Fibroblast of skin of right quadriceps (primary cell): ENCODE results near the gene MEF2B.
"Not testable (repeated sequence)": the region's sequence is repeated elsewhere in the genome, so short reads cannot be mapped to it uniquely, and the experiment has no call there.

Source experiments
- DNase-seq: peaks from one replicate; pipeline ENCODE4 v3.0.0-alpha.2; 2013

The MEF2B gene

GRCh38 chr19:19154768-19155494 is 15.1 kb downstream of the MEF2B start:
- no peak for DNase-seq

- no peak for DNase-seq
These were observed 17.2 kb downstream of the MEF2B start for GRCh38 chr19:19152668-19153384.

- no peak for DNase-seq
These were observed 18.6 kb downstream of the MEF2B start for GRCh38 chr19:19151418-19151817.

- no peak for DNase-seq
These were observed 20.6 kb downstream of the MEF2B start for GRCh38 chr19:19149435-19149834.

- DNase-seq, result not testable (repeated sequence)
These were observed 21.6 kb downstream of the MEF2B start for GRCh38 chr19:19148504-19148903.

GRCh38 chr19:19147344-19147743 is 22.7 kb downstream of the MEF2B start:
- no peak for DNase-seq

- DNase-seq, result no peak
These were observed 23.2 kb downstream of the MEF2B start for GRCh38 chr19:19146865-19147264.

GRCh38 chr19:19145684-19146608 is 24.1 kb downstream of the MEF2B start:
- peak; percentile 55 for DNase-seq

GRCh38 chr19:19145281-19145680 is 24.8 kb downstream of the MEF2B start:
- no peak for DNase-seq

- no peak for DNase-seq
These were observed 27.7 kb downstream of the MEF2B start for GRCh38 chr19:19142347-19142746.

- DNase-seq, result no peak
These were observed 29.6 kb downstream of the MEF2B start for GRCh38 chr19:19140476-19140875.

- no peak for DNase-seq
These were observed 30.2 kb downstream of the MEF2B start for GRCh38 chr19:19139876-19140229.

GRCh38 chr19:19138109-19138981 is 31.7 kb downstream of the MEF2B start, which contains the start of gene TMEM161A:
TSS of gene TMEM161A (minus strand) at chr19:19138478. CDS start at chr19:19138428, 50 bp downstream.
- DNase-seq, result peak; percentile 99

- DNase-seq, result no peak
These were observed 32.4 kb downstream of the MEF2B start for GRCh38 chr19:19137556-19138108.

GRCh38 chr19:19135713-19136112 is 34.4 kb downstream of the MEF2B start:
- DNase-seq, result not testable (repeated sequence)

GRCh38 chr19:19134687-19135158 is 35.3 kb downstream of the MEF2B start:
- DNase-seq, result no peak

GRCh38 chr19:19133985-19134384 is 36.1 kb downstream of the MEF2B start:
- DNase-seq, result no peak

- no peak for DNase-seq
These were observed 37.2 kb downstream of the MEF2B start for GRCh38 chr19:19132912-19133311.

GRCh38 chr19:19131989-19132388 is 38.1 kb downstream of the MEF2B start:
- DNase-seq, result no peak

- no peak for DNase-seq
These were observed 44.0 kb downstream of the MEF2B start for GRCh38 chr19:19126102-19126501.

- no peak for DNase-seq
These were observed 46.7 kb downstream of the MEF2B start for GRCh38 chr19:19123386-19123785.

GRCh38 chr19:19122902-19123301 is 47.2 kb downstream of the MEF2B start:
- no peak for DNase-seq
